HG03066 (cell line): ENCODE data around the gene KRT4.
"Not testable (repeated sequence)": the region's sequence is repeated elsewhere in the genome, so short reads cannot be mapped to it uniquely, and the experiment has no call there.

Experiments
- ATAC-seq: cut with Tn5 transposase; IDR thresholded peaks from one replicate; pipeline ENCODE4 v1.9.1; 2021; ENCODE audit warnings: low read depth; ENCODE audit not compliant: unreplicated experiment

The KRT4 gene

GRCh38 chr12:52776913-52777395 lies 37.0 kb downstream of the KRT4 start, which contains the start of gene KRT76:
Gene KRT76, minus strand, starts transcription at chr12:52777345. Its CDS starts 54 bp downstream, at chr12:52777291.
- no peak for ATAC-seq

GRCh38 chr12:52776435-52776834 lies 37.5 kb downstream of the KRT4 start:
- ATAC-seq = no peak

- no peak for ATAC-seq
These were observed 39.2 kb downstream of the KRT4 start for GRCh38 chr12:52774629-52775250.

- ATAC-seq = no peak
These were observed 41.1 kb downstream of the KRT4 start for GRCh38 chr12:52772772-52773171.

GRCh38 chr12:52772188-52772587 lies 41.7 kb downstream of the KRT4 start:
- no peak for ATAC-seq

- no peak for ATAC-seq
These were observed 42.4 kb downstream of the KRT4 start for GRCh38 chr12:52771505-52771904.

- ATAC-seq = no peak
These were observed 42.8 kb downstream of the KRT4 start for GRCh38 chr12:52771088-52771487.

- ATAC-seq = no peak
These were observed 44.0 kb downstream of the KRT4 start for GRCh38 chr12:52769946-52770345.

GRCh38 chr12:52769354-52769753 lies 44.6 kb downstream of the KRT4 start:
- no peak for ATAC-seq

- no peak for ATAC-seq
These were observed 45.3 kb downstream of the KRT4 start for GRCh38 chr12:52768479-52769200.

- ATAC-seq = no peak
These were observed 46.5 kb downstream of the KRT4 start for GRCh38 chr12:52767427-52767826.

GRCh38 chr12:52767020-52767379 lies 46.9 kb downstream of the KRT4 start:
- no peak for ATAC-seq

- ATAC-seq = no peak
These were observed 47.4 kb downstream of the KRT4 start for GRCh38 chr12:52766351-52767019.

GRCh38 chr12:52765702-52766101 lies 48.2 kb downstream of the KRT4 start:
- no peak for ATAC-seq

- ATAC-seq = no peak
These were observed 49.9 kb downstream of the KRT4 start for GRCh38 chr12:52763991-52764390.

GRCh38 chr12:52763036-52763659 lies 50.8 kb downstream of the KRT4 start:
- no peak for ATAC-seq

- no peak for ATAC-seq
These were observed 52.1 kb downstream of the KRT4 start for GRCh38 chr12:52761802-52762201.

- not testable (repeated sequence) for ATAC-seq
These were observed 52.7 kb downstream of the KRT4 start for GRCh38 chr12:52761218-52761617.

GRCh38 chr12:52760623-52761022 lies 53.3 kb downstream of the KRT4 start:
- no peak for ATAC-seq

- no peak for ATAC-seq
These were observed 54.2 kb downstream of the KRT4 start for GRCh38 chr12:52759695-52760094.

GRCh38 chr12:52759218-52759617 lies 54.7 kb downstream of the KRT4 start:
- no peak for ATAC-seq
